Measurements from ENCODE around the gene SMG5. TPM values are rescaled to one million over a fixed set of nuclear protein-coding genes. Genes with fewer than 3 reads are reported as not detected.
A peak's percentile ranks its signal among the peaks of the same experiment; 100 is the strongest.

Gene SMG5
- polyA plus RNA-seq, 3 donors = 4.4 to 72.4 (median 7.0) TPM

GRCh38 chr1:156279837-156280236, 2.8 kb downstream of the SMG5 start:
- H3K79me2 ChIP-seq (ENCODE audit: insufficient read depth, low read length) = peaks cover 76% of the 10 kb centered on the region
- WGBS (ENCODE audit: insufficient coverage) = 100% methylated on average over 1 of the region's 3 CpGs
- peaks cover 87 to 88% of the 10 kb centered on the region in 2 donors for H3K4me1 ChIP-seq (ENCODE audit: control insufficient read depth in 1 of 2, insufficient read depth in 2 of 2, low read length in 2 of 2)
- H3K9me3 Mint-ChIP-seq = no peaks in the 10 kb centered on the region
- H3K27ac Mint-ChIP-seq = peak overlapping the region in 2 of 7 donors; percentile 38 to 42
- no peak overlapping the region for H2AFZ ChIP-seq (ENCODE audit: insufficient read depth, low read depth, low read length, poor library complexity, severe bottlenecking)
- no peak for DNase-seq
- peaks cover 75% of the 10 kb centered on the region for H3K4me1 Mint-ChIP-seq
- peaks cover 49% of the 10 kb centered on the region for H4K20me1 ChIP-seq (ENCODE audit: insufficient read depth, low read length)
- no peak overlapping the region for H3K4me2 ChIP-seq (replicated peaks; ENCODE audit: extremely low read depth, low read length, poor library complexity, severe bottlenecking)
- H3K4me3 ChIP-seq (replicated peaks in 1 of 3; ENCODE audit: low read depth in 2 of 3, low read length in 3 of 3) = no peak overlapping the region
- intact Hi-C loops (cut with micrococcal nuclease) = loop anchor here in 1 of 2 donors (10.0 kb wide), 1 partner anchor 55 kb away; the partner anchor contains the start of genes CCT3 and TSACC
- no peak for TF ChIP-seq CTCF (IDR thresholded peaks at IDR 0.05)
- H3K27me3 Mint-ChIP-seq (ENCODE audit: low read depth in 3 of 3) = no peaks in the 10 kb centered on the region
- H3K9me3 ChIP-seq (replicated peaks in 1 of 2; ENCODE audit: control insufficient read depth in 1 of 2, insufficient read depth in 1 of 2, low read length in 2 of 2) = no peaks in the 10 kb centered on the region
- no peak overlapping the region for H3K9ac ChIP-seq (ENCODE audit: insufficient read depth, low read length, poor library complexity, severe bottlenecking)
- no peaks in the 10 kb centered on the region for H3K27me3 ChIP-seq (ENCODE audit: control insufficient read depth in 2 of 2, insufficient read depth in 2 of 2, low read length in 2 of 2)
- H3K4me3 Mint-ChIP-seq = no peak overlapping the region
- peaks cover 28 to 48% of the 10 kb centered on the region in 2 donors for H3K36me3 Mint-ChIP-seq
- H3K36me3 ChIP-seq (replicated peaks in 1 of 2; ENCODE audit: control insufficient read depth in 1 of 2, insufficient read depth in 2 of 2, low read length in 2 of 2) = peaks cover 33 to 40% of the 10 kb centered on the region in 2 donors
- H3K27ac ChIP-seq (ENCODE audit: low read depth in 1 of 2, low read length in 2 of 2) = peak overlapping the region in 1 of 2 donors; percentile 38

- peak overlapping the region; percentile 56 to 76 for H3K4me3 Mint-ChIP-seq
- TF ChIP-seq CTCF (IDR thresholded peaks at IDR 0.05) = no peak
- 17% methylated on average over 4 of the region's 6 CpGs for WGBS (ENCODE audit: insufficient coverage)
- peak overlapping the region; percentile 80 to 89 for H3K27ac ChIP-seq (ENCODE audit: low read depth in 1 of 2, low read length in 2 of 2)
- peaks cover 65 to 67% of the 10 kb centered on the region in 2 donors for H3K4me1 ChIP-seq (ENCODE audit: control insufficient read depth in 1 of 2, insufficient read depth in 2 of 2, low read length in 2 of 2)
- H3K27me3 ChIP-seq (ENCODE audit: control insufficient read depth in 2 of 2, insufficient read depth in 2 of 2, low read length in 2 of 2) = no peaks in the 10 kb centered on the region
- H3K9ac ChIP-seq (ENCODE audit: insufficient read depth, low read length, poor library complexity, severe bottlenecking) = peak overlapping the region; percentile 32
- H2AFZ ChIP-seq (ENCODE audit: insufficient read depth, low read depth, low read length, poor library complexity, severe bottlenecking) = no peak overlapping the region
- H3K9me3 Mint-ChIP-seq = no peaks in the 10 kb centered on the region
- peak; percentile 23 to 62 (median 34) for DNase-seq
- H3K79me2 ChIP-seq (ENCODE audit: insufficient read depth, low read length) = peaks cover 59% of the 10 kb centered on the region
- H4K20me1 ChIP-seq (ENCODE audit: insufficient read depth, low read length) = peaks cover 46% of the 10 kb centered on the region
- peaks cover 56 to 77% of the 10 kb centered on the region in 2 donors for H3K36me3 Mint-ChIP-seq
- H3K4me2 ChIP-seq (replicated peaks; ENCODE audit: extremely low read depth, low read length, poor library complexity, severe bottlenecking) = peak overlapping the region; percentile 73
- H3K4me3 ChIP-seq (replicated peaks in 1 of 3; ENCODE audit: low read depth in 2 of 3, low read length in 3 of 3) = peak overlapping the region in 2 of 3 experiments; percentile 8 to 65
- intact Hi-C loops (cut with micrococcal nuclease) = loop anchor here in 1 of 2 donors (10.0 kb wide), 1 partner anchor 58 kb away; the partner anchor contains the start of genes CCT3 and TSACC
- no peaks in the 10 kb centered on the region for H3K27me3 Mint-ChIP-seq (ENCODE audit: low read depth in 3 of 3)
- H3K36me3 ChIP-seq (replicated peaks in 1 of 2; ENCODE audit: control insufficient read depth in 1 of 2, insufficient read depth in 2 of 2, low read length in 2 of 2) = peaks cover 62 to 69% of the 10 kb centered on the region in 2 donors
- peak overlapping the region; percentile 85 to 95 (median 88) for H3K27ac Mint-ChIP-seq
- peaks cover 54% of the 10 kb centered on the region for H3K4me1 Mint-ChIP-seq
- no peaks in the 10 kb centered on the region for H3K9me3 ChIP-seq (replicated peaks in 1 of 2; ENCODE audit: control insufficient read depth in 1 of 2, insufficient read depth in 1 of 2, low read length in 2 of 2)
These were observed 5.7 kb downstream of the SMG5 start for GRCh38 chr1:156276966-156277381.

Data from CD14-positive monocyte (primary cell).